OCI-LY3 (cell line): ENCODE data around the gene PPIH.

Experiments used
- H2AFZ ChIP-seq: fragments of 200-600, 300-600 bp; shearing (Covaris generic); 2 replicates; pipeline ENCODE4 v1.6.0; 2014; ENCODE audit warnings: antibody characterized with exemption, low read depth, low read length
- H3K27ac ChIP-seq: fragments of 200-600, 300-600 bp; sonication (generic); 2 replicates; pipeline ENCODE4 v1.5.1; 2014; ENCODE audit warnings: mild to moderate bottlenecking, low read length, moderate library complexity, mixed read lengths
- H3K27me3 ChIP-seq: fragments of 200-600, 300-600 bp; sonication (generic); 2 replicates; pipeline ENCODE4 v1.6.1; 2014; ENCODE audit warnings: low read depth, low read length, mixed read lengths
- H3K36me3 ChIP-seq: fragments of 200-600, 300-600 bp; sonication (generic); replicated peaks from 2 replicates; pipeline ENCODE3; 2014; ENCODE audit warnings: low read depth, low read length, mixed read lengths
- H3K4me1 ChIP-seq: fragments of 300-600, 200-600 bp; sonication (generic); 2 replicates; pipeline ENCODE4 v1.6.1; 2014; ENCODE audit warnings: low read length, mixed read lengths
- H3K4me2 ChIP-seq: fragments of 200-600, 300-600 bp; sonication (generic); 2 replicates; pipeline ENCODE4 v1.6.1; 2014; ENCODE audit warnings: low read length, mixed read lengths
- H3K4me3 ChIP-seq: fragments of 300-600, 200-600 bp; sonication (generic); 2 replicates; pipeline ENCODE4 v1.5.1; 2014; ENCODE audit warnings: antibody characterized with exemption, mild to moderate bottlenecking, low read length, moderate library complexity
- H3K79me2 ChIP-seq: fragments of 300-600, 200-600 bp; shearing (Covaris generic); 2 replicates; pipeline ENCODE4 v1.6.1; 2014; ENCODE audit warnings: mild to moderate bottlenecking, low read length, mixed read lengths
- H3K9ac ChIP-seq: fragments of 300-600, 200-600 bp; shearing (Covaris generic); 2 replicates; pipeline ENCODE4 v1.6.0; 2014; ENCODE audit warnings: mild to moderate bottlenecking, low read length, moderate library complexity
- H3K9me3 ChIP-seq: fragments of 200-600, 300-600 bp; shearing (Covaris generic); 2 replicates; pipeline ENCODE4 v1.6.1; 2014; ENCODE audit warnings: low read length, mixed read lengths; ENCODE audit not compliant: insufficient read depth
- H4K20me1 ChIP-seq: fragments of 200-600, 300-600 bp; sonication (generic); 2 replicates; pipeline ENCODE4 v1.6.1; 2016; ENCODE audit warnings: low read length, mixed read lengths; ENCODE audit not compliant: insufficient read depth
- CTCF ChIP-seq: fragments of 200-600, 300-600 bp; sonication (generic); IDR thresholded peaks from 2 replicates; pipeline ENCODE4 v1.5.1; 2014; ENCODE audit warnings: antibody characterized with exemption, low read length, low read depth
- EZH2phosphoT487 ChIP-seq: fragments of 200-600 bp; shearing (Covaris generic); IDR thresholded peaks from 2 replicates; pipeline ENCODE4 v1.6.1; 2018; ENCODE audit warnings: antibody characterized with exemption, mixed run types, low read depth

Gene PPIH

DNA sequence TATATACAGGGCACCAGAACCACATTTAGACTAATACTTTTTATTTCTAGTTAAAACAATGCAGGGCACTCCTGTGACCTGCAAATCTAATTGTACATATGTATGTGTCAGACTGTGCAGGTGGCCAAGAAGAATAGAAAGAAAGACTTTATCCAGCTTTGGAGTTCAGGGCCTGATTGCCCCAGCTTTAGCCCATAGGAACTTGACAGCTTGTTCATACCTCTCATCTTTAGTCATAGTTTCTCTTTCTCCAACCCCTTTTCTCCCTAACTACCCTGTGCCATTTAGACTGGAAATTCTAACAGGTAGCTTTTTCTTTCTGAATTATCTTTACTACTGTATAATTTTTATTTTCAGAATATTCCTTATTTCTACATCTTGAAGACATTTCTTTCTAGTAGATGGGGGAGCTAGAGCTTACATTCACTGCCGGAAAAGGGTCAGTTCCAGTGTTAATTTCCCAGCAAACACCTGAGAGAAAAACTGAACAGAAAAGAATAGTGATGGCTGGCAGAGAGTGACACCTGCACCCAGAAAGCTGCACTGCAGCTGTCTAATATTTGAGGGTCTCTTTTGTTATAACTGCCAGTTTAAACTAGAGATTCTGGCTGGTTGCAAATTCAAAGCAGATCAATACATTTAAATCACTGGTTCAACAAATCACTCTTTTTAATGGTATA is 32.4 kb downstream of the PPIH start:
- no peaks in the 10 kb centered on the region for H3K27me3 ChIP-seq
- H3K79me2 ChIP-seq, result peaks cover 100% of the 10 kb centered on the region
- no peaks in the 10 kb centered on the region for H3K9me3 ChIP-seq
- H4K20me1 ChIP-seq, result peaks cover 99% of the 10 kb centered on the region
- TF ChIP-seq EZH2phosphoT487 (no peak), CTCF (no peak)
- H3K9ac ChIP-seq, result no peak overlapping the region
- H2AFZ ChIP-seq, result no peak overlapping the region
- H3K27ac ChIP-seq, result no peak overlapping the region; the same call in 1 of the 2 replicates
- peaks cover 59% of the 10 kb centered on the region for H3K4me1 ChIP-seq
- no peak overlapping the region for H3K4me3 ChIP-seq
- peaks cover 42% of the 10 kb centered on the region for H3K36me3 ChIP-seq
- H3K4me2 ChIP-seq, result peak overlapping the region; percentile 30

- Histone ChIP-seq H3K27ac (no peak overlapping the region; the same call in 1 of the 2 replicates), H4K20me1 (peaks cover 99% of the 10 kb centered on the region), H3K36me3 (peaks cover 45% of the 10 kb centered on the region), H3K27me3 (no peaks in the 10 kb centered on the region), H3K9me3 (no peaks in the 10 kb centered on the region), H3K79me2 (peaks cover 100% of the 10 kb centered on the region), H3K4me3 (no peak overlapping the region), H3K9ac (no peak overlapping the region), H3K4me2 (peak overlapping the region; percentile 30; the same call in 1 of the 2 replicates), H2AFZ (no peak overlapping the region), H3K4me1 (peaks cover 54% of the 10 kb centered on the region)
- no peak for TF ChIP-seq EZH2phosphoT487
Measured at GRCh38 chr1:42691157-42691498, 32.9 kb downstream of the PPIH start.

DNA sequence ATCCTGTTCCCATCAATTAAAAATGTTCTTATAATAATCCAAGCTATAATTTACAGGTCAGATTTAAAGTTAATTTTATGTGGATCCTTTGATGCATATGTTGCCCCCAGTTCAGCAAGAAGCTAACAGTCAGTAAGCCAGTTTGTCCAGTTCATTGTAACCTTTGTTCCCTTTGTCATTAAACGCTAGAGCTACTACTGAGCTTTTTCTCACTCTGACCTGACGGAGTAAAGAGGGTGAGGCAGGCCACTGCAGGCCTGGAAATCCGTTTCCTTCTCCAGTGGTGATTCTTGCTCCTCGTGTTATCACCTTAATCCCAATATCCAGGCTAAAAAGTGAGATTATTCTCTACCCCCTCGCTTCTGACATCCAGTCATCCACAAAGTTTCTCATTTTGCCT is 34.2 kb downstream of the PPIH start:
- H3K27ac ChIP-seq, result no peak overlapping the region
- no peaks in the 10 kb centered on the region for H3K9me3 ChIP-seq
- H3K27me3 ChIP-seq, result no peaks in the 10 kb centered on the region
- no peak for TF ChIP-seq EZH2phosphoT487
- no peak for TF ChIP-seq CTCF
- H3K79me2 ChIP-seq, result peaks cover 99% of the 10 kb centered on the region
- peaks cover 44% of the 10 kb centered on the region for H3K36me3 ChIP-seq
- H3K4me1 ChIP-seq, result peaks cover 44% of the 10 kb centered on the region
- H2AFZ ChIP-seq, result no peak overlapping the region
- H3K4me3 ChIP-seq, result no peak overlapping the region
- H3K9ac ChIP-seq, result no peak overlapping the region
- no peak overlapping the region for H3K4me2 ChIP-seq
- peaks cover 88% of the 10 kb centered on the region for H4K20me1 ChIP-seq

DNA sequence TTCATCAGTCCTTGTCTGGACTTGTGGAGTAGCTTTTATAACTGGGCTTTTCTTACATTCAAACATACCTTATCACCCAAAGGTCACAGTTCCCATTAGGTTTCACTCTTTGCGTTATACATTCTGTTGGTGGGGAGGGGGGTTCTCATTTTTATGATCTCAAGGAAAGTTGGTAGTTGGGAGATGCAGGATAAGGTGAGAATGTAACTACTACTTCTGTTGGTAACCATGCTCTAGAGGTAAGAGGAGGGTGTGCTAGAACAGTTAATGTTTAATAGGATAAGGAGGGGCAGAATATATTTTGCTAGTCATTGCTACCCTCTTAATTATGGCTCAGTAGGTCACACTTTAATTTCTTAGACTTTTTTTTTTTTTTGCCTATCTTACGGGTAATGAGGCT is 34.7 kb downstream of the PPIH start:
- no peaks in the 10 kb centered on the region for H3K27me3 ChIP-seq
- H3K79me2 ChIP-seq, result peaks cover 99% of the 10 kb centered on the region
- no peak overlapping the region for H3K9ac ChIP-seq
- H4K20me1 ChIP-seq, result peaks cover 83% of the 10 kb centered on the region
- no peaks in the 10 kb centered on the region for H3K9me3 ChIP-seq
- no peak for TF ChIP-seq EZH2phosphoT487
- TF ChIP-seq CTCF, result no peak
- peaks cover 48% of the 10 kb centered on the region for H3K36me3 ChIP-seq
- no peak overlapping the region for H3K27ac ChIP-seq
- no peak overlapping the region for H2AFZ ChIP-seq
- no peak overlapping the region for H3K4me2 ChIP-seq
- H3K4me1 ChIP-seq, result peaks cover 39% of the 10 kb centered on the region
- H3K4me3 ChIP-seq, result no peak overlapping the region
